GM20000 (cell line): ENCODE data around the gene PLAAT2.
"Not testable (repeated sequence)": the region's sequence is repeated elsewhere in the genome, so short reads cannot be mapped to it uniquely, and the experiment has no call there.

ENCODE experiments used
- DNase-seq: peaks from one replicate; pipeline ENCODE4 v3.0.0; 2012; ENCODE audit warnings: low spot score
- TF ChIP-seq, protein P1 (sequence below): IDR thresholded peaks from 2 replicates; pipeline ENCODE4 v1.5.1; 2012; ENCODE audit warnings: mild to moderate bottlenecking, control low read depth; ENCODE audit errors: extremely low read depth, missing control alignments

The PLAAT2 gene

DNA sequence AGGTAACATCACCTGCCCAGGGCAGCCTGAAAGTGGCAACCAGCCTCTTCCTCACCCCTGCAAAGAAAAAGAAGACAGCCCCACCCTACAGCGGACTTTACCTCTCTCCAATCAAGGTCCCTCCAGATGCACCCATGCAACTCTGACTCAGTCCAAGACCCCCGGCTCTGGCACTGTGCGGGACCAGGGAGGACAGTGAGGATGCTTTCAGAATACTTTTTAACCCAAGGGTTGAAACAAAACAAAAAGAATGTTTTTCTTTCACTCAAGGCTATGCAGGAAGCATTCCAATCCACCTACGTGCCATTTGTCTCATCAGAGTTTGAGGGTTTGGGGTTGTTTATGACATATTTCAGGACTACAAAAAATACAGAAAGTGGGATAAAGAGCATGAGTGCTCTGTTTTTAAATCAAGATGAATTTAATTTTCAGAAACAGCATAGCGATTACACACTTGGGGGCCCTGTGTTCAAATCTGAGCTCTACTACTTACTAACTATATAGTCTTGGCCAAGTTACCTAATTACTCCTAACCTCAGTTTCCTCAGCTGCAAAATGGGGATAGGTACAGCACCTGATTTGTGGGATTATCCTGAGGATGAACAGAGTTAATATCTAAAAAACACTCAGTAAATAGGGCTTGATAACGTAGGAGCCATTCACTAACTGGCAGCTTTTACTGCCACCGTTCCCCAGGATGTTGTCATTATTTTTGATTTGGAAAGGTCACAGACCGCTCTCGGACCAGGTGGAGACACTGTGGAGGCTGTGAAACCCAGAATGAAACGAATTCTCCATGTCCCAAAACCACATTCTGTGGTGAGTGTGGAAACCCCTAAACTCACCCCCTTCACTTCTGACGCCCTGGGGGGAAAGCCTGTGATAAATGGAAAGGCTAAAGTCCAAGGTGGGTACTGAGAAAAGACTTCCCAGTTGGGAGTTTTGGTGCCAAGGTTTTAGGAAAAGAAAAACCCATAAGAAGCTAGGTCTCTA, 45.5 kb upstream of the PLAAT2 start:
- DNase-seq: no peak
- TF ChIP-seq, protein P1, sequence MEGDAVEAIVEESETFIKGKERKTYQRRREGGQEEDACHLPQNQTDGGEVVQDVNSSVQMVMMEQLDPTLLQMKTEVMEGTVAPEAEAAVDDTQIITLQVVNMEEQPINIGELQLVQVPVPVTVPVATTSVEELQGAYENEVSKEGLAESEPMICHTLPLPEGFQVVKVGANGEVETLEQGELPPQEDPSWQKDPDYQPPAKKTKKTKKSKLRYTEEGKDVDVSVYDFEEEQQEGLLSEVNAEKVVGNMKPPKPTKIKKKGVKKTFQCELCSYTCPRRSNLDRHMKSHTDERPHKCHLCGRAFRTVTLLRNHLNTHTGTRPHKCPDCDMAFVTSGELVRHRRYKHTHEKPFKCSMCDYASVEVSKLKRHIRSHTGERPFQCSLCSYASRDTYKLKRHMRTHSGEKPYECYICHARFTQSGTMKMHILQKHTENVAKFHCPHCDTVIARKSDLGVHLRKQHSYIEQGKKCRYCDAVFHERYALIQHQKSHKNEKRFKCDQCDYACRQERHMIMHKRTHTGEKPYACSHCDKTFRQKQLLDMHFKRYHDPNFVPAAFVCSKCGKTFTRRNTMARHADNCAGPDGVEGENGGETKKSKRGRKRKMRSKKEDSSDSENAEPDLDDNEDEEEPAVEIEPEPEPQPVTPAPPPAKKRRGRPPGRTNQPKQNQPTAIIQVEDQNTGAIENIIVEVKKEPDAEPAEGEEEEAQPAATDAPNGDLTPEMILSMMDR: no peak

DNA sequence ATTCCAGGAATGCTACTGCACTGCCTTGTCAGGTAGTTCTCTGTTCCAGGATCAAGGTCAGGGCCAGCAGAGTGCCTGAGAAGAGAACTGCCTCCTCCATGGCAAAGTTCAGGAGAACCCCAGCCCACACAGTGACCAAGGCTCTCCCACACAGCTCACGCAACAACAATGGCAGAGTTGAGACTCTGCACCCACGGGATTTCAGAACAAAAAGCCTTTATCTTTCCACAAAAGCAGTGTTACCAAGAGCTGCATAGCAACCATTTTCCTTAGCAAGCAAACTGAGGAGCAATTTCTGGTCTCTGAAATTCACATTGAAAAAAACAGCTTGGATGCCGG, 40.0 kb upstream of the PLAAT2 start:
- TF ChIP-seq, protein P1: no peak
- DNase-seq: no peak

DNA sequence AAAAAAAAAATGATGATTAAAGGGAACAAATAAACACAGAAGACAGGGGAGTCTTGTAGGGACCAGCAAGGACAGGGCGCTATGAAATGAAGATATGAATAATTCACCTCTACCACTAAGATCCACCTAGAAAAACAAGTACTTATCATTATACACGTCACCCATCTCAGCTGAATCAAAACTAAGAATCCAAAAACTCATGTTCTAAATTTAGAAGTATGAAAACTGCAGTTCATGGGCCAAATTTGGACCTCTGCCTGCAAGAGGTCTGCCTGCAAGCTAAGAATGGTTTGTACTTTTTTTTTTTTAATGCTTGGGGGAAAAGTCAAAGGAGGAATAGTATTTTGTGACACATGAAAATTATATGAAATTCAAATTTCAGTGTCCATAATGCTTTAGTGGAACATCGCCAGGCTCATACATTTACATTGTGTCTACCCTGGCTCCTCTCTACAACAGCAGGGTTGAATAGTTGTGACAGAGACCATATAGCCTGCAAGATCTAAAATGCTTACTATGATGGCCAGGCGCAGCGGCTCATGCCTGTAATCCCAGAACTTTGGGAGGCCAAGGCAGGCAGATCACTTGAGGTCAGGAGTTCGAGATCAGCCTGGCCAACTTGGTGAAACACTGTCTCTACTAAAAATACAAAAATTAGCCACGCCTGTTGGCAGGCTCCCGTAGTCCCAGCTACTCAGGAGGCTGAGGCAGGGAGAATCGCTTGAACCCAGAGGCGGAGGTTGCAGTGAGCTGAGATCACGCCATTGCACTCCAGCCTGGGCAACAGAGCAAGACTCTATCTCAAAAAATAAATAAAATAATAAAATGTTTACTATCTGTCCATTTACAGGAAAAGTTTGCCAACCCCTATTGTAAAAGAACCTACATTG, 39.4 kb upstream of the PLAAT2 start:
- not testable (repeated sequence) for DNase-seq

GRCh38 chr11:63599211-63600122, 36.3 kb upstream of the PLAAT2 start:
- DNase-seq: no peak
- TF ChIP-seq, protein P1: no peak

DNA sequence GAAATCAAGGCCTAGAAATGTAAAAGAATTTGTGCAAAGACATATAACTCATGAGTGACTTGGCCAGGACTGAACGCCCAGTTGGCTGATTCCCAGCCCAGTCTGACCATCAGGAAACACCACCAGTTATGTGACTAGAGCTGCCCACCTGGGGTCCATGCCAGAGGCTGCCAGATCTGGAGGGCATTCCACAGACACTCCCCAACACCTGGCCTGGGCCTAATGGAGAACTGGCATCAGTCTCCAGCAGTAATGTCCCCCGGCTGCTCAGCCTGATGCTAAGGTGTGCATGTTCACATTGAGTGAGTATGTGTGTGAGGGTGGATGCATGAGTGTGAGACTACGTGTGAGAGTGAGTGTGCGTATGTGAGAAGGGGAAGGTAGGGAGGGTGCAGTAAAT, 35.4 kb upstream of the PLAAT2 start:
- no peak for DNase-seq
- TF ChIP-seq, protein P1: no peak

DNA sequence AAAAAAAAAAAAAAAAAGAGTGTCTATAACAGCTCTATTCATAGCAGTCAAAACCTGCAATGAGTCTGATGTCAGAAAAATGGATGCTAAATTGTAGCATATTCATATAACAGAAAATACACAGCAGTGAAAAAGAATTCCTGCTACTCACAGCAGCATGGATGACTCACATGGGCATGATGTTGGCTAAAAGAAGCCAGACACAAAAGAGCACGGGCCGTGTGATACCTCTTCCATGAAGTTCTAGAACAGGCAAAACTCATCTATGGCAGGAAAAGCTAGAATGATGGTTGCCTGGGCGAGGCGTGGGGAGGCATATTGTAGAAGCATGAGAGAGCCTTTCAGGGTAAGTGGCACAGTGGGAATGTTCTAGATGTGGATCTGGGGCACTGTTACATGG, 32.1 kb upstream of the PLAAT2 start:
- no peak for DNase-seq
- TF ChIP-seq, protein P1: no peak

DNA sequence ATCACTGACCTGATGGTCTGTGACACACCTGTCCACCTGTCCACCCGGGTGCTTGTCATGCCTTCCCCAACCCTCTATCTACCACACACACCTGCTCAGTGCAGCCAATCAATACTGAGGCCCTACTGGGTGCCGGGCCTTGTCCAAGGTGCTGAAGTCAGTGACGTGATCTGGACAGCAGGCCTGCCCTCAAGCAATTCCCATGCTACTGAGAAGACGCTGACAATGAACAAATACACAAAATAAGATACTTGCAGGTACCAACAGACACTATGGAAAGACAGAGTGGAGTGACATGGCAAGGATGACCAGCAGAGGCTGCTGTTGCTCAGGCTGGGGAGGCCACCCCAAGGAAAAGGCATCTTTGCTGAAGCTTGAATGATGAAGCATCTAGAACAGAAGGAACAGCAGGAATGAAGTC, 29.8 kb upstream of the PLAAT2 start:
- TF ChIP-seq, protein P1: no peak
- no peak for DNase-seq
